ENCODE measurements around the gene NTRK2.

- TF ChIP-seq POLR2A (IDR thresholded peaks at IDR 0.05; ENCODE audit: low read depth, low read length) (no peak), TAF1 (IDR thresholded peaks at IDR 0.05; ENCODE audit: borderline replicate concordance, low read depth, low read length) (no peak), POLR2AphosphoS5 (IDR thresholded peaks at IDR 0.05; ENCODE audit: low read depth, low read length) (no peak)
Observed at GRCh38 chr9:84897362-84898094, 228.0 kb downstream of the NTRK2 start.

All from GM12892 (cell line).